Progenitor cell of endocrine pancreas (in vitro differentiated cells): ENCODE data around the gene POC5. TPM values are rescaled to one million over a fixed set of nuclear protein-coding genes. Genes with fewer than 3 reads are reported as not detected.

Source experiments
- DNase-seq: peaks from one replicate; pipeline ENCODE4 v3.0.0; 2021; ENCODE audit warnings: low spot score; ENCODE audit not compliant: unreplicated experiment
- H3K27ac Mint-ChIP-seq: 2 replicates; pipeline ENCODE4 v1.8.0; 2021; ENCODE audit warnings: mild to moderate bottlenecking, moderate library complexity, mixed read lengths
- H3K27me3 Mint-ChIP-seq: 2 replicates; pipeline ENCODE4 v1.8.0; 2021; ENCODE audit warnings: mixed read lengths
- H3K36me3 Mint-ChIP-seq: 2 replicates; pipeline ENCODE4 v1.8.0; 2022; ENCODE audit warnings: mixed read lengths; ENCODE audit not compliant: insufficient read depth
- H3K4me1 Mint-ChIP-seq: 2 replicates; pipeline ENCODE4 v1.8.0; 2021; ENCODE audit warnings: low read depth, mixed read lengths
- H3K4me3 Mint-ChIP-seq: 2 replicates; pipeline ENCODE4 v1.8.0; 2021; ENCODE audit warnings: low read depth, mild to moderate bottlenecking, moderate library complexity, mixed read lengths
- H3K9me3 Mint-ChIP-seq: 2 replicates; pipeline ENCODE4 v1.8.0; 2021; ENCODE audit warnings: low read depth, mixed read lengths
- total RNA-seq: library from RNA; stranded (reverse); gene quantifications from 2 replicates; pipeline ENCODE4 v1.2.1, GENCODE V29; 2021
- TF ChIP-seq, protein P1 (sequence below): fragments of 200-600 bp; sonication (generic); IDR thresholded peaks from one replicate; pipeline ENCODE4 v1.5.0; 2021; ENCODE audit warnings: antibody characterized with exemption, mild to moderate bottlenecking; ENCODE audit not compliant: unreplicated experiment

POC5 gene
- total RNA-seq, 1 donor from 2014 or later: 16.2 TPM

DNA sequence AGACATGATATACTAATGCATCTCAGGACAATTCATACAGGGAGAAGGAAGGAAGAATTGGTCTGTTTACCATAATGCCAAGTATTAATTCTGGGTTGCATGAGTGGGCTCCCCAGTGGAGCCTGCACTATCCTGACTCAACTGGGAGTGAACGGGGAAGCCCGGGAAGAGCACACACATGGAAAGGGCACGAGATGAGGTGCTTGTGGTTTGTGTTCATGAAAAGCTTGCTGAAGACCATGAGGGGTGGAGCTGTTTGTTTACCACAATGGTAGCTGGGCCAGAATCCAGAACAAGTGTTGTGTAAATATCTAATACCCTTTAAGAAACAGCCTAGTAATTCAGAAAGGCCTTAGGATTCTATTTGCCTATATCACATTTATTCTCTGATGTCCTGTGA, 44.6 kb downstream of the POC5 start:
- H3K27ac Mint-ChIP-seq: peak overlapping the region; percentile 56
- TF ChIP-seq, protein P1, sequence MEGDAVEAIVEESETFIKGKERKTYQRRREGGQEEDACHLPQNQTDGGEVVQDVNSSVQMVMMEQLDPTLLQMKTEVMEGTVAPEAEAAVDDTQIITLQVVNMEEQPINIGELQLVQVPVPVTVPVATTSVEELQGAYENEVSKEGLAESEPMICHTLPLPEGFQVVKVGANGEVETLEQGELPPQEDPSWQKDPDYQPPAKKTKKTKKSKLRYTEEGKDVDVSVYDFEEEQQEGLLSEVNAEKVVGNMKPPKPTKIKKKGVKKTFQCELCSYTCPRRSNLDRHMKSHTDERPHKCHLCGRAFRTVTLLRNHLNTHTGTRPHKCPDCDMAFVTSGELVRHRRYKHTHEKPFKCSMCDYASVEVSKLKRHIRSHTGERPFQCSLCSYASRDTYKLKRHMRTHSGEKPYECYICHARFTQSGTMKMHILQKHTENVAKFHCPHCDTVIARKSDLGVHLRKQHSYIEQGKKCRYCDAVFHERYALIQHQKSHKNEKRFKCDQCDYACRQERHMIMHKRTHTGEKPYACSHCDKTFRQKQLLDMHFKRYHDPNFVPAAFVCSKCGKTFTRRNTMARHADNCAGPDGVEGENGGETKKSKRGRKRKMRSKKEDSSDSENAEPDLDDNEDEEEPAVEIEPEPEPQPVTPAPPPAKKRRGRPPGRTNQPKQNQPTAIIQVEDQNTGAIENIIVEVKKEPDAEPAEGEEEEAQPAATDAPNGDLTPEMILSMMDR: no peak

DNA sequence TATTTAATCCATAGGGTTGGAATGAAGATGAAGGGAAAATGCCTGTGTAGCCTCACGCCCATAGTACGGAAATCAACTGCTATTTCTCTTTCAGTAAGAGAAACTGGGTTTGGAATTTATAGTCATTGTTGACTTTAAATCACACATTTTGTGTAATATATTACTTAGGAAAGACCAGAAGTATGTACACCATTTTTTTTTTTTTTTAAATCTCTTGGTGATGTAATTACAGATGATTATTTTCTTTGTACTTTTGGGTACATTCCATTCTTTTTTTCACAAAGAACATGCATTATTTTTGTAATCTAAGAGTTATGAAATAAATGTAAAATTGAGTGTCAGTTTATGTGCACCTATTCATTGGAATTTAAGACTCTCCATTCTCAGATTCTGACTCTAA, 45.7 kb downstream of the POC5 start:
- no peaks in the 10 kb centered on the region for H3K27me3 Mint-ChIP-seq
- no peak overlapping the region for H3K27ac Mint-ChIP-seq
- H3K4me3 Mint-ChIP-seq: no peak overlapping the region
- no peaks in the 10 kb centered on the region for H3K9me3 Mint-ChIP-seq
- H3K4me1 Mint-ChIP-seq: peaks cover 28% of the 10 kb centered on the region
- no peak for DNase-seq
- TF ChIP-seq, protein P1: no peak
- peaks cover 1% of the 10 kb centered on the region for H3K36me3 Mint-ChIP-seq

More for the DNA sequence above, 44.6 kb downstream of the POC5 start:
- no peaks in the 10 kb centered on the region for H3K9me3 Mint-ChIP-seq
- no peak for DNase-seq
- no peaks in the 10 kb centered on the region for H3K27me3 Mint-ChIP-seq
- H3K4me1 Mint-ChIP-seq: peaks cover 28% of the 10 kb centered on the region
- peaks cover 1% of the 10 kb centered on the region for H3K36me3 Mint-ChIP-seq
- no peak overlapping the region for H3K4me3 Mint-ChIP-seq

DNA sequence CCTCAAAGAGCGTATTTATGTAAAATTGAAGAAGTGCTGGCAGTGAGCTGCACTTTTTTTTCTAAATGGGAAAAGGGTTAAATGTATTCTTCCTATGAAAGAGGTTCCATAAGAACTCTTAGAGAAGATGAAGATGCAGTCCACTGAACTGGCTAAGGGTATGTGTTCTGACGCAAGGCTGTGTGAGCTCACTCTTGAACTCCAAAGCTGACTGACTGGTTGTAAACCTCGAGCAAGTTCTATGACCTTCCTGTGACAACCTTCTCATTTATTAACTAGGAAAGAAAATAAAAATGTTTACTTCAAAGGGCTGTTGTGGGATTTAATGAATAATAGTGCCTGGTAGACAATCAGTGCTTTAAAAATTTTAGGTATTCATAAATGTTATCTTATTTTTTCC, 46.7 kb downstream of the POC5 start:
- TF ChIP-seq, protein P1: no peak
- Mint-ChIP-seq H3K27me3 (no peaks in the 10 kb centered on the region), H3K4me3 (no peak overlapping the region), H3K27ac (peak overlapping the region; percentile 24), H3K4me1 (peaks cover 28% of the 10 kb centered on the region), H3K9me3 (no peaks in the 10 kb centered on the region), H3K36me3 (no peaks in the 10 kb centered on the region)
- DNase-seq: no peak

DNA sequence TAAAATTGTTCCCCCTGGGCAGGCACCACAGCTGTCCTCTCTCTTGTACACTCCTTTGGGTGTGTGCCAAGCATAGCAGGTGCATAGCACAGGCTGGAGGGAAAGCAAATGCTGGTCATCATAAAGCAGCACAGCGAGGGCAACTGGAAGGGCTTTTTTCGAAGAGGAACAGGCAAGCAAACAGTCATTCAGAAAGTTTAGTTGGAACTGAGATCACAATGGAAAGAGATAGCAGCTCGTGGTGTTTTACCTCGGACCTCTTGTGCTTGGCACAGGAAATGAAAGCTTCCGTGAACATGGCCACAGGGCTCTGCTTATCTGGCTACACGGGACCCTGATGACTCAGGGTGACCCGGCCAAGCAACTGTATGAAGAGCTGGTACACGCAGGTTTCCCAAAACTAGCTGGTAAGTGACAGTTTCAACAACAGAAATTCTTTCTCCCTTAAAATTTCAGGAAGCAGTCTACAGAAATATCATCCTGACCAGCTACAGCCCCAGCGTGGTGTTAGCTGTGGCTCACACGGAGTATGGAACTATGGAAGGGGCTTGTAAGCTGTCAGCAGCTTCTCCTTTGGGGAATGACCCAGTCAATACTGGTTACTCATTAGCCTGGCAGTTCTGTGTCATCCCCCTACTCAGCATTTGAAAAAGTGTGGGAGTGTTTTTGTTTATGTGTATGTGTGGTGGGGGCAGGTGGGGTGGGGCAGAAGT, 48.1 kb downstream of the POC5 start:
- no peaks in the 10 kb centered on the region for H3K9me3 Mint-ChIP-seq
- H3K27me3 Mint-ChIP-seq: no peaks in the 10 kb centered on the region
- H3K36me3 Mint-ChIP-seq: no peaks in the 10 kb centered on the region
- DNase-seq: no peak
- peak overlapping the region; percentile 58 for H3K4me3 Mint-ChIP-seq
- peak overlapping the region; percentile 43 for H3K27ac Mint-ChIP-seq
- H3K4me1 Mint-ChIP-seq: peaks cover 28% of the 10 kb centered on the region
- TF ChIP-seq, protein P1: no peak

DNA sequence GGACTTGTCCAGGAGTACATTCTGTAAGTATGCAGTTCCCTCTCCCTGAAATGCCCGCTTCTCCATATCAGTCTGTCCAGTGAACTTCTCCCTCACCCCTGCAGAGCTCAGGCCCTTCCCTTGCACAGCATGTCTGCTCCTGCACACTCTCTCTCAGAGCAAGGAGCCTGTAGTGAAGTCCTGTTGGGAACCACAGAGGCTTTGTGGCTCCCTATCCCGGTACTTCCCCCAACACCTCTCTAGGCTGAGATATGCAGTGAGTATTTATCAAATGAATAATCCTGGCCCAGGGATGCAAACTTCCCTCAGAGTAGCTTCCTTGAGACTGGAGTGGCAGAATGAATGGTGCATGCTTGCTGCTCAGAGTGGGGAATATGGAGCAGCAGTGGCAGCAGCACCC, 48.8 kb downstream of the POC5 start:
- no peaks in the 10 kb centered on the region for H3K27me3 Mint-ChIP-seq
- TF ChIP-seq, protein P1: no peak
- peaks cover 28% of the 10 kb centered on the region for H3K4me1 Mint-ChIP-seq
- no peaks in the 10 kb centered on the region for H3K36me3 Mint-ChIP-seq
- H3K9me3 Mint-ChIP-seq: no peaks in the 10 kb centered on the region
- DNase-seq: no peak
- H3K4me3 Mint-ChIP-seq: no peak overlapping the region
- H3K27ac Mint-ChIP-seq: peak overlapping the region; percentile 65
